Caki2 (cell line): Measurements from ENCODE around the gene NEU3. TPM values are rescaled to one million over a fixed set of nuclear protein-coding genes. Genes with fewer than 3 reads are reported as not detected.
"Not testable (repeated sequence)": the region's sequence is repeated elsewhere in the genome, so short reads cannot be mapped to it uniquely, and the experiment has no call there.

Experiments used
- DNase-seq: peaks from one replicate; pipeline ENCODE4 v3.0.0-alpha.2; 2015; ENCODE audit warnings: low read depth
- in situ Hi-C: cut with HindIII; loops from 2 replicates; pipeline ENCODE4 v1.10.0; 2016; ENCODE audit warnings: low sequenced_read_pairs, low pct_unique_long_range_greater_than_20kb, mixed read lengths
- total RNA-seq: library from RNA; depleted of rRNA; stranded (reverse); fragments of >200 nt; shearing (Covaris generic); gene quantifications from 2 replicates; pipeline ENCODE4 v1.2.3, GENCODE V29; 2014; ENCODE audit warnings: low replicate concordance

The NEU3 gene
- total RNA-seq, 1 experiment from 2014 or later, result 1.4 TPM

DNA sequence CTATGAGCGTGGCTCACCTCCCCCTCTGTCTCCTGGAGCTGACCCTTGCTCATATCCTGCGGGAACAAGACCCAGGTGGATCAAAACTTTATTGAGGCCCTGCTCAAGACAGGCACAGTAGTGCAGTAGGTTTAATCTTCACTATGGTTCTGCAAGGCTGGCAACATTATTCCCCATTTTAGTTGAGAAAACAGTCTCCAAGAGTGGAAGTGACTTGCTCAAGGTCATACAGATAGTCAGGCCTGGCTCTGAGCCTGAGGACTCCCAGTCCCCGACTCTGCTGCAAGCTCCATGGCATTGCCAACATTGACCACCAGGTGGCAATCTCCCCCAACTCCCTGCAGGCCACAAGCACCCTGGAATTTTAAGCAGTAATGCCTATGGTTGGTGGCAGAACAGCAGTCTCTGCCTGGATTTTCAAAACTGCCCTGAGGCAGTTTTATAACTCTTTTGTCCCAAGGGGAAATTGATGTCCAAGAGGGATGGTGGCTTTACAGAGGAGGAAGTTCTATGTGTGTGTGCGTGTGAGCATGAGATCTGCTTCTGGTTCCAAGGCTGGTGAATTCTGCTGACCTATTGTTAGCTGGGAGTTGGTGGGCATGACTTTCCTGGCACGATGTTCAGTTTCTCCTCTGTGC is 34.1 kb downstream of the NEU3 start:
- in situ Hi-C loops, result no loop called here
- peak; percentile 55 for DNase-seq

DNA sequence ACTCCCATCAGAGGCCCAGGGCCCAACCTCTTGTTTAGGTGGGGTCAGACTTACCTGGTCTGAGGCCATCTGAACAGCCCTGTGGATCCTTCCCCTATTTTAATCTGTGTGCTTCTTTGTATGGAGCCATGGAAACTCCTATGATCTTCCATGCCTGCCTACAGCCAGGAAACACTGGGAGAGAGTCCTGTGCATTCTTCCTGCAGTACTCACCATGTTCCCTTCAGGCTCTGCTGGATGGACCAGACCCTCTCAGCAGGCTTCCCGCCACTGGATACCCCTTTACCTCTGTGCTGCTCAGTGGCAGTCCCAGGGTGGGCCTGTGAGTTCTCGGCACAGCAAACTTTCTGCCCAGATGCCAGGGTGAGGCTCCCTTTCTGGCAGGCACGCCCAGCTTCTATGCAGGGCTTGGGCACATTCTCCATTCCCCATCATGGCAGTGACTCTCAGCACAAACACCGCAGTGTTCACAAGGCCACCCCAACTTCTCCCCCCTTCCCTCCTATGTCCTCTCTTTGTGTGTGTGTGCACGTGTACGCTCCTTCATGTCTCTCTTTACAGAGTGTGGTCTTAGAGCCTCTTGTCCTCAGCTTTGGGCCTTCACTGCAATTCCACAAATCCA is 34.8 kb downstream of the NEU3 start:
- in situ Hi-C loops, result no loop called here
- no peak for DNase-seq

DNA sequence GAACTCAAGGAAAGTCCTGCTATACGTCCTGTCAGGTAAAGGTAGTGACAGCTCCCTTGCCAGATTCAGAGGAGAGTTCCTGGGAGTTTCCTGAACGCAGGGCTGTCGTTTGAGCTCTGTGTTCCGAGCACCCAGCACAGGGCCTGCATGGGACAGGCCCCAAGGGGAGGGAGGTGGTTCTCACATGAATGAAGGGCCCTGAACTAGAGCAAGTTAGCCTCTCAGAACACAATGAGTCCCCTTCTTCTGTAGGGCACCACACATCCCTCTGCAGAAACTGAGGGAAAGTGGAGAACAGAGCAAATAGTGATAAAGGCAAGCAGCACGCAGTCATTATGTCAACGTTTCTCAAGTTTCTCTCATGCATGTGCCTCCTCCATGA is 35.3 kb downstream of the NEU3 start:
- in situ Hi-C loops, result no loop called here
- no peak for DNase-seq

DNA sequence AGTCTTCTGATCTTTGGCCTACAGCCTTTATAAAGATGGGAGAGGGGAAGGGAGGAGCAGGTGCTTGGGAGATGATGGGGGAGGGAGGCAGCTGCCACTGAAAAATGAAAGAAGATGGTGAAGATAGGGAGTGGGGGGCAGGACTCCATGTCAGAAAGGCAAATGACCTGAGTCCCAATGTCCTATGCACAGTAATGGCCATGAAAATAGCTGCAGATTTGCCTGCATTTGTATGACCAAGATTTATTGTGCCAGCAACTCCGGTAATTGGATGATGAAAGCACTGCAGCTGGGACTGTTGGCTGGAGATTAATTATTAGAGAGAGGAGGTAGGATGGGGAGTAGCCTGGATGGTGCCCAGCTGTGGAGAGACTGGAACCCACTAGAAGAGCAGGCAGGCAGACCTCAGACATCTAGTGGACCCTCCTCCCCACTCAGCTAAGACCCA is 36.1 kb downstream of the NEU3 start:
- no peak for DNase-seq
- in situ Hi-C loops, result no loop called here

DNA sequence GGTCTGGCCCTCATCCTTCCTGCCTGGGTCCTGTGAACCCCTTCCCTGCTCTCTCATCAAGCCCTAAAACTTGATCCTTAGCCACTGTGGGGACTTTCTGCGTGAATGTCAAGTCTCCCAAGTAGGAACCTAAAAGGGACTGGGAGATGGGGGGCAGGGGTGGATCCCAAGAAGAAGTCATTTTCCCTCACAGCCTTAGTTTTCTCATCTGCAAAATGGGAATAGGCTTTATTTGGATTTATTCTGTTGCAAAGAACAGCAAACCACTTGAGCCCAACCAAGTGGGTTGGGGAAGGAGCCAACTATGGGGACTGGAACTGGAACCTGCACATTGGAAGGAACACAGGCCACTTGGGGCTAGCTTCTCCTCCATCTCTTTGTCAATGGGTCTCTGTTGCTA is 36.8 kb downstream of the NEU3 start:
- no peak for DNase-seq
- in situ Hi-C loops, result no loop called here

DNA sequence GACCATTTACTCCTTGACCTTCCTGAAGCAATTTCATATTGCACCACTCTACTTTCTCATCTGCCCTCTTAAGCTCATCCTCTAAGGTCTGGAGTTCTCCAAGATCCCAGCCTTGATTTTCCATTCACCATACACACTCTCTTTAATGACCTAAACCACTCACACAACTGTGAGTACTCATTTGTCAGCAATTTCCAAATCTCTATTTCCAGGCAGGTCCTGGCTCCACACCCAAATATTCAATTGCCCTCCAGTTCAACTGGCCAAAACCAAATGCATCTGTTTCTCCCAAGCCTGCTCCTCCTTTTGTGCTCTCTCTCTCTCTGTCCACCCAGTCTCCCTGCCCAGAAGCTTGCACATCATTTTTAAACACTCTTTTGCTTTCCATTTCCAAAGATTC is 39.6 kb downstream of the NEU3 start:
- no peak for DNase-seq
- in situ Hi-C loops, result no loop called here

DNA sequence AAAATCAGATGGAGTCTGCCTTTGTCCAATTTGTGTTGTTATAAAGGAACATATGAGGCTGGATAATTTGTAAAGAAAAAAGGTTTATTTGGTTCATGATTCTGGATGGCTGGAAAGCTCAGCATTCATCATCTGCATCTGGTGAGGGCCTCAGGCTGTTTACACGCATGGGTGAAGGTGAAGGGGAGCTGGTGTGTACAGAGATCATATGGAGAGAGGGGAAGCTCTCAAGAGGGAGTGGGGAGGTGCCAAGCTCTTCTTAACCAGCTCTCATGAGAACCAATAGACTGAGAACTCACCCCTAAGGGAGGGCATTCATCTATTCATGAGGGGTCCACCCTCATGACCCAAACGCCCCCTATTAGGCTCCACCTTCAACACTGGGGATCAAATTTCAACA is 40.0 kb downstream of the NEU3 start:
- no peak for DNase-seq
- in situ Hi-C loops, result no loop called here

DNA sequence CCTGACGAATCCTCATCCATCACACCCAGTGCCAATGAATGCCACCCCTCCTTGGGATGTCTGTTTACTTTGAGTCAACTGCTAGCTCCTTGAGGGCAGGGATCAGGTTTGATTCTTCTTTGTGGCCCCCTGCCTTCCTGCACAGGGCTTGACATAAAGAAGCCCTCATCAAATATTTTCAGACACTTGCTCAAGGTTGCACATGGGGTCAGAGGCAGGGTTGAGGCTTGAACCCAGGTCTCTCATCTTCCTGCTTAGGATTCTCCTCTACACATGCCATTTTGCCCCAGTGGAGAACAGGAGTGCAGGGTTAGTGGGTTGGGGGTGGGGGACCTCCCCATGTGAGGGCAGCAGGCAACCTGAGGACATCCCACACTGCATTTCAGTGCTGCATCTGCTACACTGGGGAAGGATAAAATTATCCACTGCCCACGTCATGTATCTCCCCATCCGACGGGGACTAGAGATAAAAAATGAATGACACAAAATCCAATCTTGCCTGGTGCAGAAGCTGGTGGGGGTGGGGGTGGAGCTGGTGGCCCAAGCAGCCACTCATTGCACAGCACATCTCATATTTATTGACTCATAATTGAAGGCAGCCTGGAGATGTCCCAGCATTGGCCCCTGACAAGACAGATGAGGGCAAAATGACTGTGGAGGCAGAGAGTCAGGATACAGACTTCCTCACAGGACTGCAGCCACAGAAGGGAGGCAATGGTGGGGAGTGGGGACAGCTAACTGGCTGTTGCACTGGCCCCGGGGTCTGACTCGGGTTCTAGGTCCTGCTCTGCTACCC is 41.3 kb downstream of the NEU3 start:
- in situ Hi-C loops, result no loop called here
- no peak for DNase-seq

DNA sequence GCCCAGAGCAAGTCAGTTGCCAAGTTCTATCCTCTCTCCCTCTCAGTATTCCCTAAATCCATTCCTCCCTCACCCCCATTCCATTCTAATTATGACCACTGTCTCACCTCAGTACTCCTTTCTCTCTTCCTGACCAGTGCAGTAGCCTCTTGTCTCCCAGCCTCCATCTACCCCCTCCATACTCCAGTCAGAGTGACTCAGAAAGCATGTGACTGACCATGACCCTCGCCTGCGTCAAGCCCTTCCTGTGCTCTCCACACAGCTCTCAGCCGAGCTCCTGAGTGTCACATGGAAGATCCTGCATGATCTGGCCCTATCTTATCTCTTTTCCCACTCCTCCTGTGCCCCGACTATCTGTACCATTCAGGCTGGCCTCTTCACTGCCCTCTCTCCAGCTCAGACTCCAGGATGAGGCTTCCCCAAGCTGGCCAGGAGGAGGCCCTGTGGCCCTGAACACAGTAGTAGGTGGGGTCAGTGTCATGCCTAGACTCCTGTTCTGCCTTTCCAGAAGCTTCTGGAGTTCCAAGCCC is 42.6 kb downstream of the NEU3 start:
- in situ Hi-C loops, result no loop called here

DNA sequence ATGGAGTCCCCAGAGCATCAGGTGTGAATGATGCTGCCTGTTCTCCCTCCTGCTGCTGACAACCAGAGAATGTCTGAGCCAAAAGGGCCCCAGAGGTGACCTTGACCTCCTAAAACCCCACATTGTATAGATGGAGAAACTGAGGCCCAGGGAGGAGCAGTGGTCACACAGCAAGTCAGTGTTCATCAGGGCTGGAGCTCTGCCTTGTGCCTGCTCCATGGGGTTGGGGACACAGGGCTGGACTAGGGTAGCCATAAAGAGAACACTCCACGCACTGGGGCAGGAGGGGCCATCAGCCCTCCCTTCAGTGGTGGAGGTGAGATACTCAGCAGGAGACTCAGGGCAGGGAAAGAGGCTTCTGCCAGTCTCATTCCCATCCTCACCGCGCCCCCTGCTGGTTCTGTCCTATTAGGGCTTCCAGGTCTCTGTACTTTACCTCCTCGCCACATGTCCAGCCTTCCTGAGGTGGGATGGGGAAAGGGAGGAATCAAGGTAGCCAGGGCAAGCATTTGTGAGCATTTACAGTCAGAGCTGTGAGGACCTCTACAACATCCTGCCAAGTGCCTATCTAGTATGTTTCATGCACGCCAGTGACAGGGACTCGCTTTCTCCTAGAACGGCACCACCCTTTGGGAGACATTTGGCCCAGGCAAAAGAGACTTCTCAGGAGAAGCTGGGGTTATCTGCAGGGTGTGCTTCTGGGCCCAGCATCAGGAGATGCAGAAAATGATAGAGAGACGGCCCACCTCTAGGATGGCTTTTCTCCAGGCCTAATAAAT is 43.2 kb downstream of the NEU3 start:
- peak; percentile 14 for DNase-seq
- in situ Hi-C loops, result no loop called here

More for the DNA sequence above, 42.6 kb downstream of the NEU3 start:
- DNase-seq, result peak; percentile 52

DNA sequence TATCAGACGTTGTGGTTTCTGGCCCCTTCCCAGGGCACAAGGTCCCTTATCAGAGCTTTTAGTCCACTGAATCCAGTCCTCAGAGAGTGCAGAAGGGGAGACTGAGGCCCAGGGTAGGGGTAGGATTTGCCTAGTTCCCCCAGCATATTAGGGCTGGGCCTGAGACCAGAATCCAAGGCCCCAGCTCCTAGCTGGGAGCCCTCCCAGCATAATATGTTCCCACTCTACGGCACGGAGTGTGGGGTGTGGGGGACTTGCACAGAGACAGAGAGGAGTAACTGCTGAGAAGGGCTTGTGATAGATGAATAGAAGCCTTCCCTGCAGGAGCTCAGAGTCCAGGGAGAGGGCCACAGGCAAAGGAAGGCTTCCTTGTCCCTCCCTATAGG is 43.8 kb downstream of the NEU3 start:
- in situ Hi-C loops, result no loop called here
- no peak for DNase-seq

DNA sequence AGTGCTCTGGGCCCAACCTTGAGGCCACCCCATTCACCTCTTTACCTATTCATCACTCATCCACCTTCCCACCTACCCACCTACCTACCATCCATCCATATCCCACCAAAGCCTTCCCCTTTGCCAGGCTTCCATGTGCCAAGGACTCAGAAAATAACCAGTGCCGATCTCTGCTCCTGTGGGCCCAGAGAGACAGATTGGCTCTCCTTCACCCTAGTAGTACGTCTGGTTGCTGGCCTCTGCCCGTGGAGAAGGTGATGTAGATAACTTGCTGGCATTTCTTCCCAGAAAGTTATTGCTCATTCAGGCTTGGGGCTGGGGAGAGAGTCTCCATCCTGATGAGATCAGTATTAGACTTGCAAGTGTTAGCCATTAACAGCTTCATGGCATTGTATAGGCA is 45.2 kb downstream of the NEU3 start:
- in situ Hi-C loops, result no loop called here
- no peak for DNase-seq

DNA sequence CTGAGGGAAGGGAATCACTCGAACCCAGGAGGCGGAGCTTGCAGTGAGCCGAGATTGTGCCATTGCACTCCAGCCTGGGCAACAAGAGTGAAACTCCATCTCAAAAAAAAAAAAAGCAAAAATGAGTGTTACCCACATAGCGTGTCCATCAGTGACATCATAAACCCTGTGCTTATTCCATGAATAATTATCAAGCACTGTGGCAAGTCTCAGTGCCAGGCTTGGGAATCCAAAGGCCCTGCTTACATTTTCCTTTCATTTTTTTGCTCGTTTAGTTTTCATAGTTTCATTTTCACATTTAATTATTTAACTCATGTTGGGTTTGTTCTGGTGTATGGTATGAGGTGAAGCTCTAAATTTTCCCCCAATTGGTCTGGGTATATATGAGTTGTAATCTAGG is 46.5 kb downstream of the NEU3 start:
- in situ Hi-C loops, result no loop called here
- DNase-seq, result no peak

DNA sequence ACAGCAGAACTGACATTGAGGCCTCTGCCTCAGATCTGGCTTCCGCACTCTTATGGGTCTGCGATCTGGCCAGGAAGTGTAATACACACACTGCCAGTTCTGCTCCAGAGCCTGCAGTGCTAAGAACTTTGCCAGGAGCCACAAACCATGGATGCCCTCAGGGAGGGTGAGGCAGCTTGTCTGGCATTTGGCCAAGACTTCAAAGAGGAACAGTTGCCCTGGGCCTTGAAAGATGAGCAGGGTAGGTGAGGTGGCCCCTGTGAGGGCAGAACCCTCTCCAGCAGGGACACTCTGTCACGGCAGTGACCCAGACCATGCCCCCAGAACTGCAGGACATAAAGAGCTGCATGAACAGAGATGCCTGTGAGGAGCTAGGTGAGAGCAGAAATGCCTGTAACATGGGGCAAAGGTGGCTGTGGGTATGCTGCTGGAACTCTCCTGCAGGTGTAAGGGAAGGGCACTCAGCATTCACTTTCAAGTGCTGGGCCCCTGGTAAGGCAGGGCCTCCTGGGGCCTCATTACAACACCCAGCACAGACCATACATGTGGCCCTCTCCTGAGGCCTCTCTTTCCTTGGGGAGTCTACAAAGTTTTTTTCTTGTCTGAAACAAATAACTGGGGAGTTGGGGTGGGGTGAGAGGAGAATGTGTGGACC is 47.3 kb downstream of the NEU3 start:
- DNase-seq, result peak; percentile 42
- in situ Hi-C loops, result no loop called here

DNA sequence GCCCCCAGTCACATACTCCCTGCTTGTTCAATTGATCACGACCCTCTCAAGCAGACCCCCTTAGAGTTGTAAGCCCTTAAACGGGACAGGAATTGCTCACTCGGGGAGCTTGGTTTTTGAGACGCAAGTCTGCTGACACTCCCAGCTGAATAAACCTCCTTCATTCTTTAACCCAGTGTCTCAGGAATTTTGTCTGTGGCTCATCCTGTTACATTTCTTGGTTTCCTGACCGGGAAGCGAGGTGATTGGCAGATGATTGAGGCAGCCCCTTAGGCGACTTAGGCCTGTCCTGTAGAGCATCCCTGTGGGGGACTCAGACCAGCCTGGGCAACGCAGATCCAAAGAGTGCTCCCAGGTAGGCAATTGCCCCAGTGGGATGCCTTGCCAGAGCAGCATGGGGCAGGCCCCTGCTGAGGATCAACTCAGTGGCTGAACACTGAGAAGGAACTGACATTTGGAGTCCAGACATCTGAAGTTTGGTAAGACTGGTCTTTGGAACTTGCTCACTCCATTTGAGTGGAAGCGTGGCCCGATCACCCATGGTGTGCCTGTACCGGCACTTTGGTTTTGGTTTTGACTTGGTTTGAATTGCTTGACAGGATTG is 51.5 kb downstream of the NEU3 start:
- DNase-seq, result no peak
- in situ Hi-C loops, result no loop called here

DNA sequence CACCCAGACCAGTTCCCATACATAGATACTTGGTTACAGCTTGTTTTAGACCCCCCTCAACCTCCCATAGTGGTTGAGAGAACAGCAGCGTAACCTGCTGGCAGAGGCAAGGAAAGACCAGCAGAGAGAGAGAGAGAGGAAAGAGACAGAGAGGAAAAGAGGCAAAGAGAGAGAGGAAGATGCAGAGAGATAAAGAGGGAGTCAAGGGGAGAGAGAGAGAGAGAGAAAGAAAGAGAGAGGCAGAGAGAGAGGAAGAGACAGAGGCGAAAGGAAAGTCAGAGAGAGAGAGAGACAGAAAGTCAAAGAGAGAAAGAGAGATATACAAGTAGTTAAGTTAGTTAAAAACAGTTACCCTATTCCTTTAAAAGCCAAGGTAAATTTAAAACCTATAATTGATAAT is 52.5 kb downstream of the NEU3 start:
- in situ Hi-C loops, result no loop called here
- DNase-seq, result no peak

DNA sequence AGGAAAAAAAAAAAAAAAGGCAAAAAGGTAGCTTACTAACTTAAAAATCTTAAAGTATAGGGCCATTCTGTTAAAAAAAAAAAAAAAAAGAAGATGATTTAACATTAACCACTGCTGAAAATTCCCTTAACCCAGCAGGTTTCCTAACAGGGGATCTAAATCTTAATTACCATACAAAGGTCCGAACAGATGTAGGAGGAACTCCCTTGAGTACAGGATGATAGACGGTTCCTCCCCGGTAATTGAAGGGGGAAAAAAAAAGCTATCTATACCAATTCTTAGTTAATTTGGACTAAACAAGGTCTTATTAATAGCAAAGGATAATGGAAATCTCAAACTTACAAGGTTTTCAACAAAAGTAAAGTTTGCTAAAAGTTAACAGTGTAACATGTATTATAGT is 53.1 kb downstream of the NEU3 start:
- in situ Hi-C loops, DNase-seq: not testable (repeated sequence)
